HG03432 (cell line): ENCODE results near the gene FUT8.
A peak's percentile ranks its signal among the peaks of the same experiment; 100 is the strongest.
"Not testable (repeated sequence)": the region's sequence is repeated elsewhere in the genome, so short reads cannot be mapped to it uniquely, and the experiment has no call there.

Source experiments
- ATAC-seq: cut with Tn5 transposase; IDR thresholded peaks from one replicate; pipeline ENCODE4 v1.9.1; 2021; ENCODE audit warnings: mild to moderate bottlenecking, moderate library complexity; ENCODE audit not compliant: unreplicated experiment

Gene FUT8

DNA sequence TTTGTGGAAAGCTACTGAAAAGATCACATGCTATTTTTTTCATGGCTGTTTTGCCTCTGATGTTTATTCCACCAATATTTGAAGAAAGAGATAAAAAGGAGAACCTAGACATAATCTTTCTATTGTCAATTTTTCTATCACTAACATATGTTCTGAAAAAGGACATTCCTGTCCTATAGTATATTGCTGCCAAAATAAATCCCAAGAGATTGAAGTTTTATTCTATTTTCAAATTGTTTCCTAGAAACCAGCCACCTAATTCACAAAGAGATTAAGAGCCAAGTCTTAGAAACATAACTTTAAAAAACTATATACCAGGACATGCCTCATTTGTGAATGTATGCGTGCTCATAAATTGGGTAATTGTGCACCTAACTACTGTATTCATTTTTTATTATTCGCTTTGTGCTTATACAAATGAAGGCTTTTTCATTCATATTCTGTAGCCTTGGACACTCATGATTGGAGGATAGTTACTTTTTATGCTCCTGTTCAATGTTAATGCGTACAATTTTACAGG lies 200.7 kb downstream of the FUT8 start:
- ATAC-seq: no peak

DNA sequence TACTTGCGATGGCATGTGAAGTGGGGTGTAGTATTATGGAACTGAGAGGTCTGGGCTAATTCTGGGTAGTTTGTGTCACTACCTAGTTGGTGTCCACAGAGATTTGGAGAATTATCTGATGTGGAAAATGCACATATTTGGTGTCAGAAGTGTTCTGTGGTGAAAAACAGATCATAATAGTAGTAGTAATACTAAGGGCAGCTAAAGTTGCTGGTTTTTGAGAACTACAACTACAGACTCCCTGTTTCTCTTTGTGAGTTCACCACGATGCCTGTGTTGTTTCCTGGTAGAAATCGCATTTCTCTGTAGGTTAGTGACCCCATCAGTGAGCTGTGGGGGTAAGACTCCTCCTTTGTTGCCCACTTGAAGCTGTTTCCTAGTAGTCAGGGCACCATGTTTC lies 206.5 kb downstream of the FUT8 start:
- no peak for ATAC-seq

DNA sequence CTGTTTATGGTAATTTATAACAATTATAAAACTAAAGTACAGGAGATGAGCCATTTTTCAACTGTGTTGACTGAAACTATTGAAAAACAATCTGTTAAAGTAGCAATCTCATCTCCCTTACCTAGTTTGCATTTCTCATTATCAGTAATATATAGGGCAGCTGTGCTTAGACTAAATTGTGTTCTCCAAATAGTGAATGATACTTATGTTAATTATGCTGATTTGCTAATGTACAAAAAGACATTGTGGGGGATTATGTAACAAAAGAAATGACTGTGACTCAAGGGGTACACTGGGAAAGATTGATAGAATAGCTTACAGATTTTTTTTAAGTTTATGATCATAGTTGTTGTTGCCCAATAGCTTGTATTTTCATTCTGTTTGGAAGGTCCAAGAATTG lies 207.7 kb downstream of the FUT8 start:
- no peak for ATAC-seq

DNA sequence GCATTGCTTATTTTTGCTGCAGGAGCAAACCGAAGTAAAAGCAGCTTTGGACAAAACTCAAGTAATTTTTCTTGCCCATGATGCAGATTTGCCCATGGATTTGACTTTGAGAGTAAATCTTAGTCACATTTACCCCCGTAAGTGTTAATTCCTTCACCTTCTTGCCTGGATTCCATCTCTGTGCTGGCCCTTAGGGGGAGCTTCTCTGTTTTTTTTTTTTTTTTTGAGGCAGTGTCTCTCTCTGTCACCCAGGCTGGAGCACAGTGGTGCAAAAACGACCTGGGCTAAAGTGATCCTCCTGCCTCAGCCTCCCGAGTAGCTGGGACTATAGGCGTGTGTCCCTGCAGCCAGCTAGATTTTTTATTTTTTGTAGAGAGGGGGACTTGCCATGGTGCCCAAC lies 210.2 kb downstream of the FUT8 start:
- ATAC-seq: no peak

DNA sequence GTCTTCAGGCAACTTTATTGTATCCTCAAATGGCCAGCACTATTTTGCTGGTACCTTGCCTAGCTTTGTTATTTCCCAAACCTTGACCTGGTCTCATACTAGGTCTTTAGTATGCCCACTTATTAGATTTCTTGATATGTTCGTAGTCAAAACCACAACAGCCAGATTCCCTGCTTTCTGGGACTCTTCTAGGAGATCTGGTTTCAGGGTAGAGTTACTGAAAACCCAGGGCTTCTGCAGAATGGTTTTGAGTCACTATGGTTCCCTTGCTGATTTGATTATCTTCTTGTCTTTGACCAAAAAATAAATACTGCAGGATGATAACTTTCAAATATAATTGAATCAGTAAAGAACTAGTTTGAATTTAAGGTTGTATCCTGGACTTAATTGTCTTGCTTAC lies 211.2 kb downstream of the FUT8 start:
- no peak for ATAC-seq

DNA sequence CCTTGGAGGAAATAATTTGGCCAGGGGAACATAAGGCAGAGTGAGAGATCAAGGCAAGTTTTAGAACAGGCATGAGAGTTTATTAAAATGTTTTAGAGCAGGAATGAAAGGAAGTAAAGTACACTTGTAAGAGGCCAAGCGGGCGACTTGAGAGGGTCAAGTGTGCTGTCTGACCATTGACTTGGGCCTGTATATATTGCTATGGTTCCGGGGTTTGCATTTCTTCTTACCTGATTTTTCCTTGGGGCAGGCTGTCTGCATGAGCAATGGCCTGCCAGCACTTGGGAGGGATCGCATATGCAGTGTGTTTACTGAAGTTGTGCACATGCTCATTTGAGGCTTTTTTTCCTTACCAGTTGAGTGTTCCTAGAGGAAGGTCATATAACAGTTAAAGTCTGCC lies 214.8 kb downstream of the FUT8 start:
- no peak for ATAC-seq

DNA sequence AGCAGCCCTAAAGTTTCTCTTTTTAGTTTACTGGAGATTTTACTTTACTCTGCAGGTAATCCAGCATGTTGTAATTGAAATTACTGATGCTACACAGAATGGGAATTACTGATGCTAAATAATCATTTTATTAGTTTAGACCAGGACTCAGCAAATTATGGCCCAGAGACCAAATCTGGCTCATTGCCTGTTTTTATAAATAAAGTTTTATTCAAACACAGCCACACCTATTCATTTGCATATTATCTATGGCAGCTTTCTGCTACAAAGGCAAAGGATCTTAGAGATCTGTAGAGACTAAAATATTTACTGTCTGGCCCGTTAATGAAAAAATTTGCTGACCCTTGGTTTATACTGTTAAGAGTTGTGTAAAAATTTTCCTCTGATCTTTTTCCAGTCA lies 216.1 kb downstream of the FUT8 start:
- no peak for ATAC-seq

DNA sequence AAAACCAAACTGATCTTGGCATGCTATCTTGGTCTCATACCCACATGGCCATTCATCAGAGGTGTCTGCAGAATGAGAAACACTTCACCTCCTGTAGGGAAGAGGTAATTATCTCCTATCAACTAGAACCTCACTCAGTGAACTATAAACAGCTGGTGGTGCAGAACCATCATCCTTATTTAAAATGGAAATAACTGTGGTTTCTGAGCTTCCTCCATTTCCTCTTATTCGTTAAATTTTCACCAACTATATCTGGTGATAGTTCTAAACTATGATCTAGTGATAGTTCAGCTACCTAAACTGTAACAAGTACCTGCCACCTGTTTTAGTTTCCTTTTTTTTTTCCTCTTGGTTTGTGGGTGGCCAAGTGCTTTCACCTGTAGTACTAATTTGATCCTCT lies 218.5 kb downstream of the FUT8 start:
- ATAC-seq: peak; percentile 46

DNA sequence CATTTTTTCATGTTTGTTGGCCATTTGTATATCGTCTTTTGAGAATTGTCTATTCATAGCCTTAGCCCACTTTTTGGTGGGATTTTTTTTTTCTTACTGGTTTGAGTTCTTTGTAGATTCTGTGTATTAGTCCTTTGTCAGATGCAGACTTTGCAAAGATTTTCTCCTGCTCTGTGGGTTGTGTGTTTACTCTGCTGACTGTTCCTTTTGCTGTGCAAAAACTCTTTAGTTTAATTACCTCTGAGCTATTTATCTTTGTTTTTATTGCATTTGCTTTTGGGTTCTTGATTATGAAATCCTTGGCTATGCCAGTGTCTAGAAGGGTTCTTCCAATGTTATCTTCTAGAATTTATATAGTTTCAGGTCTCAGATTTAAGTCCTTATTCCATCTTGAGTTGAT lies 220.0 kb downstream of the FUT8 start:
- no peak for ATAC-seq

DNA sequence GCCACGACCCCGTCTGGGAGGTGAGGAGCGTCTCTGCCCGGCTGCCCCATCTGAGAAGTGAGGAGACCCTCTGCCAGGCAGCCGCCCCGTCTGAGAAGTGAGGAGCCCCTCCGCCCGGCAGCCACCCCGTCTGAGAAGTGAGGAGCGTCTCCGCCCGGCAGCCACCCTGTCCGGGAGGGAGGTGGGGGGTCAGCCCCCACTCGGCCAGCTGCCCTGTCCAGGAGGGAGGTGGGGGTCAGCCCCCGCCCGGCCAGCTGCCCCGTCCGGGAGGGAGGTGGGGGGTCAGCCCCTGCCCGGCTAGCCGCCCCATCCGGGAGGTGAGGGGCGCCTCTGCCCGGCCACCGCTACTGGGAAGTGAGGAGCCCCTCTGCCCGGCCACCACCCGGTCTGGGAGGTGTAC lies 221.1 kb downstream of the FUT8 start:
- not testable (repeated sequence) for ATAC-seq

DNA sequence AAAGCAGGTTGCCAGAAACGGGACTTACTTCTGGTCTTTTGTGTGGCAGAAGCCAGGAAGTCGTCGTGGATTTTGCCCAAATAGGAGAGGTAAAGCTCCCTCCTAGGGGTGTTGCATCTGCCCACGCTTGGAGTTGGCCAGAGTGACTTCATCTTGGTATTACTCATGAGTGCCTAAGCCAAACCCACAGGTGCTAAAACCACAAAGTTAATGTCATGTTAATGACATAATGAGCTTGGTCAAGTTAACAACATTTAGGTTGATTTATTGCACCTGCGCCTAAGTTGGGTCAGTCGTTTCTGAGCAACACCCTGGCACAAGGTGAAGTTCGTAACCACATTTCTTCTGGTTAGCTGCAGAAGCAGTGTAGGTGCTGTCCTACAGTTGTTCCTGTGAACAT lies 225.2 kb downstream of the FUT8 start:
- ATAC-seq: peak; percentile 60

DNA sequence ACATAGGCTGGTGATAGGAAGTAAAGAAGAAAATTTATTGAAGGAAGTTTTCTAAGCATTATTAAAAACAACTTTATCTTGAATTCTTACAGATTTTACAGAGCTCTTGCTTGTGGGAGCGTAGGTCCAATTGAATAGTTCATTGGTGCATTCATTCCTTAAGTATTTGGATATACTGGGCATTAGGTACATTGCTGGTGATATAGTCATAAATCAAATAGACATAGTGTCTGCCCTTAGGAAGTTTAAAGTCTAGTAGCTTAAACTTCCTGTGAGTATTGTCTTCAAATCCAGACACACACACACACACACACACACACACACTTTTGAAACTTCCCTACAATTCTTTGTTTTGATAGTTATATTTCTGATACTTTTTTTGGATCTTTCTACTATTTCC lies 226.7 kb downstream of the FUT8 start:
- ATAC-seq: no peak

DNA sequence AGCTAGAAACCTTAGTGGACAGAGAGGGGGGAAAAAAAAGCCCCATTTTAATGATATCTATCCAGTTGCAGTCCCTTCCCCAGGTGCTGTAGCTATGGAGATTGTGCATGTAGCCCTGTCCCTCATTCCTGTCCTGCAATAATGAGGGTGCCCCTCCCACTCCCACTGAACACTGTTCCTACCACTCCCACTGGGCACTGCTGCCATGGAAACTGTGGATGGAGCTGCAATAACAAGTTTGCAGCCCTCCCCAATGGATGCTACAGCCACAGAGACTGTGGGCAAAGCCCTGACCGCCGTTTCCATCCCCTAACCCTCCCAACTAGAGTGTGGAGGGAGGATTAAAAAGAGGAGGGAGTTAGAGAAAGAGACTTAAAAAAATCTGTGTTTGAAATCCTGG lies 238.3 kb downstream of the FUT8 start:
- ATAC-seq: no peak

DNA sequence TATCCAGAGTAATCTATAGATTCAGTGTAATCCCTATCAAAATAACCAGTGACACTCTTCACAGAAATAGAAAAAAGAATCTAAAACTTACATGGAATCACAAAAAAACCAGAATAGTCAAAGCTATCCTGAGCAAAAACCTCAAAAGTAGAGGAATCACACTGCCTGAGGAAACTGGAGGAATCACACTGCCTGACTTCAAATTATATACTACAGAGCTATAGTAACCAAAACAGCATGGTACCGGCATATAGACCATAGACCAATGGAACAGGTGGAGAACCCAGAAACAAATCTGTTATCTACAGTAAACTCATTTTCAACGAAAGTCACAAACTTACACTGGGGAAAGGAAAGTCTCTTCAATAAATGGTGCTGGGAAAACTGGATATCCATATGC lies 244.0 kb downstream of the FUT8 start:
- ATAC-seq: no peak

DNA sequence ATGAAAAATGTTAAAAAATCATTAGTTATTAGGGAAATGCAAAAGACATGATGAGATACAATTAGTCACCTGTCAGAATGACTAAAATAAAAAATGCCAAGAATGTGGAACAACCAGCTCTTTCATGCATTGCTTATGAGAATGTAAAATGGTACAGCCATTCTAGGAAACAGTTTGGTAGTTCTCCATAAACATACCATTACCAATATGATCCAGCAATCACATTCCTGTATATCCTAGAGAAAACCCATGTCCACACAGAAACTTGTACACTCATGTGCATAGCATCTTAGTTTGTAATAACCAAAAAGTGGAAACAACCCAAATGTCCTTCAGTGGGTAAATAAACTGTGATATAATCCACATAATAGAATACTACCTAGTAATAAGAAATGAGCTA lies 245.7 kb downstream of the FUT8 start:
- ATAC-seq: no peak

DNA sequence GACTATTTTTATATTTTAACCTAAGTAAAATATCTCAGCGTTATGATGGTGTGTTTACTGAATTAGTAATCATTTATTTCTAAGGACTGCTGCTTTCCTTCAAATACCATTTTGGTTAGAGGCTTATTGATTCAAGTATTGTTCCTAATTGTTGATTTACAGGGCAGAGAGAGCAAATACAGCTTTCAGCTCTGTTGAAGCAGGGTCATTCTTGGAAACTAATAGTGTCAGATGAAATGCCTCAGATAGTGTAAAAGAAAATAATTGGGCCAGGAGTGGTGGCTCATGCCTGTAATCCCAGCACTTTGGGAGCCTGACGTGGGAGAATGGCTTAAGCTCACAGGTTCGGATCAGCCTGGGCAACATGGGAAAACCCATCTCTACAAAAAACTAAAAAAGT lies 249.3 kb downstream of the FUT8 start:
- ATAC-seq: no peak

DNA sequence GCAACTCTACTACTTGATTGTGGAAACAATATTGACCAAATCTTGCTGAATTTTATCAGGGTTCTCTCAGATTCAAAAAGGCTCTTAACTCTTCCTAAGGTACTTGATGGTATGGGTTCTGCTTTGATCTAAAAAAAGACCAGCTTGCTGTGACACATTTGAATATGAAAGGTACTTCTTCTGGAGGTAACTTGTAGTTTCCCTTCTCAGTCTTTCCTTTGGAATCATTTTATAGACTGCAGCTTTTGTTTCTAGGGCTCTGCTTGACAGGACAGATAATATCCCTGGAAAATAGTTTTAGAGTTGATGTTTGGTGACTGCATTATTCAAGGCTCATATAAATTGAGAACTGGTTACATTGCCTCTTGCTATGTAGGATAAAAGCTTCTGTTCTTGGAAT lies 251.9 kb downstream of the FUT8 start:
- no peak for ATAC-seq

DNA sequence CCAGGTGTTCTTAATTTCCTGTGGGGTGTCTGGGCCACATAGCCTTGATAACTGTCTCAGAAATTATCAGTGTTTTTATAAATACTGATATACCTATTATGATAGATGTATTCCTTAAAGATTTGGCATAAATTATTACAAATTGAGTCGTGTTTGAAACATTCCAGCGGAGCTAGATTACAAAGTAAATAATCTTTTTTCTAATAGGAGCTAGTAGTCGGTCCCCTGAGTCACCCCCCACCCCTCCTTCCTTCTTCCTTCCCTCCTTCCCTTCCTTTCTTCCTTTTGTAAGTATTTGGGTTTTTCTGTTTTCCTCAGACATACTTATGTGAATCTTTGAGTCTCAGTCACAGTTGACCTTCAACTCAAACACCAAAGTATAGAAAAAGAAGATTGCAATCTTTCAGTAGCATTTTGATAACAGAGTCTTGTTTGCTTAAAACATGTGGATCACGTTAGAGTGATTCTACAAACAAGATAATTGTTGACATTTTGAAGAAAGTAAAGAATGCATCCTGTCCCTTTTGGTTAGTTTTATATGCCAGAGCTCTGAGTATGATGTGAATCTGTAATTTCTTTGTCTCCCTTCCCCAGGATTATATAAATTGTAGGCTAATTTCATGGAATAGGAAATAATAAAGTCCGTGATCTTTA lies 264.0 kb downstream of the FUT8 start:
- no peak for ATAC-seq

DNA sequence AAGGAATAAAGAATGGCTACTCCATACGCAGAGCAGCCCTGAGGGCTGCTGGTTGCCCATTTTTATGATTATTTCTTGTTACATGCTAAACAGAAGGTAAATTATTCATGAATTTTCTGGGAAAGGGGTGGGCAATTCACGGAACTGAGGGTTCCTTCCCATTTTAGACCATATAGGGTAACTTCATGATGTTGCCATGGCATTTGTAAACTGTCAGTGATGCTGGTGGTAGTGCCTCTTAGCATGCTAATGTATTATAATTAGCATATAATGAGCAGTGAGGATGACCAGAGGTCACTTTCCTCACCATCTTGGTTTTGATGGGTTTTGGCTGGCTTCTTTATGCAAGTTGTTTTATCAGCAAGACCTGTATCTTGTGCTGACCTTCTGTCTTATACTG lies 273.0 kb downstream of the FUT8 start:
- ATAC-seq: no peak

DNA sequence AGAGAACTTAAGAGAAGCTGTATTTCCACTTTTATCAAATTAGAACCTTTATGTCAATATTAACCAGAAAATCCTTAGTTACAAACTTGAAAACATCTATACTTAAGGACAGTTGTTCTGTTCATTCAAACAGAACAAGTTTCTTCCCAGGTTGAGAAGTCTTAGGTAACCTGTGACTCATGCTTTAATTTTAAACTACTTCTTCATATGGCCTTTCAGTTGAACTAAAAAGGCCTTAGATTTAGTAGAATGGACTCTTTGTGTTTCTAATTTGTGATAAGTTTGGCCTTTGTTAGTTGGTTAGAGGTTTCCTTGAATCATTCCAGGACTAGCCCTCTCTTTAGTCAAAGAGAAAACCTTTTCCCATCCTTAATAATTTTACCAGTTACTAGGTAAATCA lies 274.2 kb downstream of the FUT8 start:
- ATAC-seq: no peak

DNA sequence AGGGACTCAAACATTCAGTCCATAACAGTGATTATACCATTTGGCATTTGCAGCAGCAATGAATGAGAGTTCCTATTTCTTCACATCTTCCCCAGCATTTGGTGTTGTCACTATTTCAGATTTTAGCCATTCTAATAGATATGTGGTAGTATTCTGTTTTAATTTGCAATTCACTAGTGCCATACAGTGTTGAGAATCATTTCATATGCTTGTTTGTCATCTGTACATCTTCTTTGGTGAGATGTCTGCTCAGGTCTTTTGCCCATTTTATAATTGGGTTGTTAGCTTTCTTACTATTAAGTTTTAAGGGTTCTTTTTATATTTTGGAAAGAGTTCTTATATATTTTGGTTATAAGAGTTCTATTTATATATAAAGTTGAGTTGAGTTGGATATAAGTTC lies 276.5 kb downstream of the FUT8 start:
- no peak for ATAC-seq

DNA sequence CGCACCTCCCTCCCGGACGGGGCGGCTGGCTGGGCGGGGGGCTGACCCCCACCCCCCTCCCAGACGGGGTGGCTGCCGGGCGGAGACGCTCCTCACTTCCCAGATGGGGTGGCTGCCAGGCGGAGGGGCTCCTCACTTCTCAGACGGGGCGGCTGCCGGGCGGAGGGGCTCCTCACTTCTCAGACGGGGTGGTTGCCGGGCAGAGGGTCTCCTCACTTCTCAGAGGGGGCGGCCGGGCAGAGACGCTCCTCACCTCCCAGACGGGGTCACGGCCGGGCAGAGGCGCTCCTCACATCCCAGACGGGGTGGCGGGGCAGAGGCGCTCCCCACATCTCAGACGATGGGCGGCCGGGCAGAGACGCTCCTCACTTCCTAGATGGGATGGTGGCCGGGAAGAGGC lies 280.0 kb downstream of the FUT8 start:
- ATAC-seq: not testable (repeated sequence)

DNA sequence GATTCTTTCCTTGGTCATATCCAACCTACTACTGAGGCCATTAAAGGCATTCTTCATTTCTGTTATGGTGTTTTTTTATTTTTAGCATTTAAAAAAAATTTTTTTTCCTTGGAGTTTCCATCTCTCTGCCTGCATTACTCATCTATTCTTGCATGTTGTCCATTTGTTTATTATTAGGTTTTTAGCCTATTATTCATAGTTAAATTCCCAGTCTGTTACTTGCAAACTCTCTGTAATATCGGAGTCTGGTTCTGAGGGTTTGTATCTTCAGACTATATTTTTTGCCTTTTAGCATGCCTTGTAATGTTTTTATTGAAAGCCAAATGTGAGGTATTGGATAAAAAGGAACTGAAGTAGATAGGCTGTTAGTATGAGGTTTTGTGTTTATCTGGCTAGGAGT lies 284.3 kb downstream of the FUT8 start:
- ATAC-seq: no peak
